Measurements from ENCODE around the gene ETV5.

GRCh38 chr3:186154641-186155040, 45.8 kb upstream of the ETV5 start:
- TF ChIP-seq CTCF (IDR thresholded peaks at IDR 0.05) = no peak
- no peak for TF ChIP-seq EZH2 (IDR thresholded peaks at IDR 0.05; ENCODE audit: borderline replicate concordance, insufficient read depth, low read depth, low read length, poor library complexity, severe bottlenecking)
